Stimulated activated CD4-positive, alpha-beta T cell treated with anti-CD3 and anti-CD28 coated beads, Interleukin-12 subunit alpha, Interleukin-12 subunit beta, amount 100 ng/mL, for 24 hours (primary cell): ENCODE results near the gene KIAA1586.
"Not testable (repeated sequence)": the region's sequence is repeated elsewhere in the genome, so short reads cannot be mapped to it uniquely, and the experiment has no call there.

ENCODE experiments used
- DNase-seq, 2 experiments: peaks; one replicate each; pipeline ENCODE4 v3.0.0-alpha.2; 2020; ENCODE audit warnings: low read depth in 2 of 2

Gene KIAA1586

DNA sequence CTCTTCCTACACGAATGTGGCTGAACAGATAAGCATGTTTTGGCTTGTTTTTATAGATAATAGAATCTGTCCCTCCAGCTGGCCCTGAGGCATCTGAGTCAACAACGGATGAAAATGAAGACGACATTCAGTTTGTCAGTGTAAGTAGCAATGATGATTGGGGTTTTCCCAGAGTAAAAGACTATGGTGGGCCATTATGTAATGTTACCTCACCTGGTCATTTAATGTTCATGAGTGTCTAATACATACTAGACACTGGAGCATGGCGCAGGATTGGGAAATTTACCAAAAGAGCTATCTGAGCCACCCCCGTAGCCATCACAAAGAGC lies 728 bp downstream of the KIAA1586 start:
- DNase-seq, result not testable (repeated sequence)

DNA sequence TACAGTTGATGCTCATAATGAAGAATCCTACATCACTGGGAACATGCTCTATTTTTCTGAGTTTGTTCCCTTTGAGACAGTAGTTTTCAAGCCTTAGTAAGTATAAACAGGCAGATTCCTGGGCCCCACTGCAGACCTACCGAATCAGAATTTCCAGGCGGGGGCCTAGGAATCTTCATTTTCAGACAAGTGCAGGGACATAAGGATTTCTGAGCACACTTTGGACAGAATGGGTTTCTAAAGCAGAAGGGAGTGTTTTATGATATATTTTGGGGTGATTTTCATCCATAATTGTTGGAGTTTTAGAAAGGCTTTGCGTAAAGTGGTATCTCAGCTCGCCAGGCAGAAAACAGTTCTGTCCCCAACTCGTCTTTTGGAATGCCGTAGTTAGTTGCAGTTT lies 1.4 kb downstream of the KIAA1586 start:
- DNase-seq, result not testable (repeated sequence)

DNA sequence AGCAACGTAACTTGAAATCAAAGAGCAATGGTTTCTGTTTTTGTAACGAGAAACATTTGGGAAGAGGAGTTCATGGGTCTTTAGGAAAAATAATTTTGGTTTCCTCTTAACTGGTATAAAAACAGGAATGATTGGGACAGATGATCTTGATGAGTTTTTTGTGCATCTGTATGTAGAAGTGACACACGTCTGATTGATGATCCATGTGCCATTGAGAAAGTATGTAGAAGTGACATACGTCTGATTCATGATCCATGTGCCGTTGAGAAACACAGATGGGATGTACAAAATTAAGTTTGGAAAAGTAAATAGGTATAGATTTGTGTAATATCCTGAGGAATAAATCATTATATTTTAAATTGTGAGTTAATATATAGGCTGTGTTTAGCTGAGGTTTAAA lies 2.1 kb downstream of the KIAA1586 start:
- no peak for DNase-seq

DNA sequence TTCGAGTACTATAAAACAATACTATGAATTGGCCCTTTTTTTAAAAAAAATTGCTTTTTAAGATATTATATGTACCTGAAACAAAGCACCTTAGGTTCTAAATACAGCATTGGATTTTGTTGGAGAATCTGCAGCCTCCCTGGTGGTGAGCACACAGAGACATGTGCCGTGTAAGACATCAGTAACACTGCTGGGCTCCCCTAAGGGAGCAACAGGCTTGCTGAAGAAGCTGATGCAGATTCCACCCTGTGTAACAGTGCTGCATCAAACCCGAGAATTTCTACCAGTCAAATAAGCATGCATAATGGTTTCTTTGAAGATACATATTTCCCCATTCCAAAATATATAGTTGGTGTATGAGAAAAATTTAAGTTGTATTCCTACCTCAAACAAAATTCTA lies 17.4 kb downstream of the KIAA1586 start:
- no peak for DNase-seq

DNA sequence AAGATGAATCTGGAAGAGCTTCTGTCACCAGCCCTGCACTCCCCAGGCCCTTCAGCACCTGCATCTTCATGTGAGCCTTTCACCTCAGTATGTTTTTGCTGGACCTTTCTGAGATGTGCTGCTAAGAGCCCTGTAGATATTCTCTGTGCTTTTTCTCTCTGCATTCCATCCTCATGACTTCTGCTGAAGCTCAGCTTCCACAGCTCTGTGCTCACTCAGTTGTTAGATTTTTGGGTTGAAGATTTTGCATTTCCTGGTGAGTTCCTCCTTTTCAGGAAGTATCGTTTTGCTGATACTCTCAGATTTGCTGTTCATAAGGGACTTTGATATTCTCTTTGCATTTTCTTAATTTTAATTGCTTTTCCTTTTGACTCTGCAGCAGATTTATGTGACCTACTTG lies 18.3 kb downstream of the KIAA1586 start:
- no peak for DNase-seq

DNA sequence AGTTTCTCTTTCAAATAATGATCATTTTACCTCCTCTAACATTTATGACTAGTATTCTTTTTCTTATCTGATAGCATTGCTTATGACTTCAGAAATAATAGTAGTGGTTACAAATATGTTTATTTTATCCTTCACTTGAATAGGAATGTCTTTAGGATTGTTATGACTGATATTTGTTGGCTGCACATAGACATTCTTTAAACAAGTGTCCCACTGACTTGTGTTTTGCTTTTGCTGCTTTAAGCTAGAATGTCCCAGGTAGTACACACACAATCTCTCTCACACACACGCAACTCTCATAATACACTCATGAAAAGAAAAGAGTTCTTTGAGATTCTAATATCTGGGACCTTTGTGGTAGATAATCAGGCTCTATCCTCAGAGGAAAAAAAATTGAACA lies 21.6 kb downstream of the KIAA1586 start:
- DNase-seq, result no peak

DNA sequence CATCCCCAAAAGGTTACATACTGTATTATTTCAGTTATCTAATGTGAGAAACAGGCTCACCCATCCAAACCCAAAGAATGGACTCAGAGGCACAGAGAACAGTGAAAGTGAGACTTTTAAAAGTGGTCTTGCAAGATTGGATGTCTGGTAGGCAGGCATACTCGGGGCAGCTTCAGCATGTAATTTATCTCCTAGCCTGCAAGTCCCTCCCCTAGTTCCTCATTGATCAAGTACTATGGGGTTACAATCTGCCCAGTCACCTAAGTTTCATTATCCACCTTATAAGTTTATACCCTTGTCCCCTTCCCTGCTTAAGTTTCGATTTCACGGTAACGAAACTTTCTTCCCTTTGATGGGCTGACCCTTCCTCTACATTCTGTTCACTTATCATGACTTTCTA lies 22.7 kb downstream of the KIAA1586 start:
- DNase-seq, result no peak

DNA sequence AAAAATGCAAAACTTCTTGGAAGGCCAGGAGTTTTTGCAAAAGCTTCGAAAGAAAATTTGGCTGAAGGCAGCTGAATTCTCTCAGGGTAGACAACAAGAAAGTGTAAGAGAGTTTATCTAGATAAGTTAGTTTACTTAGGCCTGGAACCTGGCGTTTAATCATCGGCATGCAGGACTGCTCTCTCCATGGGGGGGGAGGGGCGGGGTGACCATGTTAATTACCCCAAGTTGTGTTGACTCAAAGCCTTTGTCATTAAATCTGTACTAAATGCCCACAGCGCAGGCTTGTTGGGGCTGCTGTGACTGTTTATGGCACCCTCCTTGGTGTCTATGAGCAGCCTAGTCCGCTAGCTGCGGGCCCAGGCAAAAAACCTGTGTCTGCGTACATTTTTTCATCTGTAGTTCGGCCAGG lies 23.4 kb downstream of the KIAA1586 start:
- DNase-seq, result no peak

DNA sequence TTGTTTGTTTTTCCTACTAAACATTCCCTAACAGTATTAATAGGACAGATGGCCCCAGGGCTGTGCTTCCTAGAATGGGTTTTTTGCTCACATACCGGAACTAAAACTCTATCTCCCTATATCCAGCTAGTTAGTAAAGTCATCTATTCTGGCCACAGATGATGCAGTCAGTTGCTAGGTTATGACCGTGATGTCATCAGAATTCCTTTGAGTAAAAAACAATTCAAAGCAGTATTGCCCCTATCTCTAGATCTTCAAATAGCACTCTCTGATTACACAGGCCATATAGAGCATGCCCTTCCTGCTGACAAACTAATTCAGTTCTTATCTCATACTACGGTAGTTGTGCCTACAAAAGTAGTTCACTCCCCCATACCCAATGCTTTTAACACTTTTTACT lies 25.6 kb downstream of the KIAA1586 start:
- no peak for DNase-seq

DNA sequence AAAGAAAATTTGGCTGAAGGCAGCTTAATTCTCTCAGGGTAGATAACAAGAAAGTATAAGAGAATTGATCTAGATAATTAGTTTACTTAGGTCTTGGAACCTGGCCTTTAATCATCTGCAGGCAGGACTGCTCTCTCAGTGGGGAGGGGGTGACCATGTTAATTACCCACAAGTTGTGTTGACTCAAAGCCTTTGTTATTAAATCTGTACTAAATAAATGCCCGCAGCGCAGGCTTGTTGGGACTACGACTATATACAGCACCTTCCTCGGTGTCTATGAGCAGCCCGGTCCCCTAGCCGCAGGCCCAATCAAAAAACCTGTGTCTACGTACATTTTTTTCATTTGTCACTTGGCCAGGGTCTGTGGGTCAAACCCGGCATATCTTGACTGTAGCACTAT lies 27.9 kb downstream of the KIAA1586 start:
- DNase-seq, result no peak

DNA sequence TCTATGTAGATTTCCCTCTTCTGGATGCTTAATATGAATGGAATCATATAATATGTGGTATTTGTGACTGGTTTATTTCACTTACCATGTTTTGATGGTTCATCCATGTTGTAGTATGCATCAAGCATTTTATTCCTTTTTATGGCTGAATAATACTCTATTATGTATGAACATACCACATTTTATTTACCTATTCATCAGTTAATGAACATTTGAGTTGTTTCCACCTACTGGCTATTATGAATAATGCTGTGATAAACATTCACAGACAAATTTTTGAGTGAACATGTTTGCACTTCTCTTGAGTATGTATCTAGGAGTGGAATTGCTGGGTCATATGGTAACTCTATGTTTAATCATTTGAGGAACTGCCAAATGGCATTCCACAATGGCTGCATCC lies 28.6 kb downstream of the KIAA1586 start:
- DNase-seq, result no peak

DNA sequence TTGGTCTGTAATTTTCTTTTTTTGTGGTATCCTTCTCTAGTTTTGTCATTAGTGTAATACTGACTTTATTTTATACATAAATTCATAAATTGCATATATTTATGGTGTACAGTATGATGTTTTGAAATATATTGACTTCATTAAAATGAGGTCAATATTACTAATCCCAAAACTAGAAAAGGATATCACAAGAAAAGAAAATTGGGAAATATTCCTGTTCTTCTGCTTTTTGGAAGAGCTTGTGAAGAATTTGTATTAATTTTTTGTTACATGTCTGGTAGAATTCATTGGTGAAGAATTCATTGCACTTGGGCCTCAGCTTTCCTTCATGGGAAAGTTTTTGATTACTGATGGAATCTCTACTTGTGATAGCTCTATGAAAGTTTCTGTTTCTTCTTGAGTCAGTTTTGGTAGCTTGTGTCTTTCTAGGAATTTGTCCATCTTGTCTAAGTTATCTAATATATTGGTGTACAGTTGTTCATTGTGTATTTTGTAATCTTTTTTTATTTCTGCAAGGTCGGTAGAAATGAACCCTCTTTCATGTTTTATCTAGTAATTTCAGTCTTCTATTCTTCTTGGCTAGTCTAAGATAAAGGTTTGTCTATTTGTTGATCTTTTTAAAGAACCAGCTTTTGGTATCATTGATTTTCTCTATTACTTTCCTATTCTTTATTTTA lies 32.2 kb downstream of the KIAA1586 start:
- no peak for DNase-seq

DNA sequence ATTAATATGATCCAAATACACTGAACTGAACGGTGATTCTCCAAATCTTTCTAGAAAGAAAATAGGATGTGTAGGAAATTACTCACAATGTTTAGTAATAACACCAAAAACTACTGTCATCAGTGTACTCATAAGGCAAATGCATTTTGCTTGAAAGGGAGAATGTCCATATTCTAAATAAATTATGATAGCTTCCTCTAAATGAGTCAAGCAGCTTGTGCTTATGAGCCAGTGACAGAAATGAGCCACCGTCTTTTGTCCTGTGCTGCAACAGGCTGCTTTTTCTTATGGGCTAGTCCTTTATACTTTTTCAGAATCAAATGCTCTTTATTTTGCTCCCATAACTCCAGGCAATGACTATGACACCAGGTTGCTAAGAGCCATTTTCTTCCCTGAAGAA lies 39.0 kb downstream of the KIAA1586 start:
- DNase-seq, result no peak

DNA sequence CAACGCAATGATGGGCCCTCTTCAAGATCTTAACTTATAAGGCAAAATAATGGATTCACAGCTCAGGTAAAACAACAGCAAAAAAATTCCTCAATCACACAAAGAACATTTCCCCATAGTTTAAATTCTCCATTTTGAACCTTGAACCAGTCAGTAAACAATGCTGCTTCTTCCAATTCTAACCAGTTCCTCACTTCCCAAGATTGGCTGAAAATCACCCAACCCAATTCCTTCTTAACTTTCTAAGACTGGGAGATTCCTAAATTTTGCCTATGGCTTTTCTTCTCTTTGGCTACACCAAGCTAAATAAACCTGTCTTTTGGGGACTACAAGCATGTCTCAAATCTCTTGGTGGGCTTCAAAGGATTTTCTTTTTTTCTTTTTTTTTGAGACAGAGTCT lies 40.4 kb downstream of the KIAA1586 start:
- DNase-seq, result no peak

DNA sequence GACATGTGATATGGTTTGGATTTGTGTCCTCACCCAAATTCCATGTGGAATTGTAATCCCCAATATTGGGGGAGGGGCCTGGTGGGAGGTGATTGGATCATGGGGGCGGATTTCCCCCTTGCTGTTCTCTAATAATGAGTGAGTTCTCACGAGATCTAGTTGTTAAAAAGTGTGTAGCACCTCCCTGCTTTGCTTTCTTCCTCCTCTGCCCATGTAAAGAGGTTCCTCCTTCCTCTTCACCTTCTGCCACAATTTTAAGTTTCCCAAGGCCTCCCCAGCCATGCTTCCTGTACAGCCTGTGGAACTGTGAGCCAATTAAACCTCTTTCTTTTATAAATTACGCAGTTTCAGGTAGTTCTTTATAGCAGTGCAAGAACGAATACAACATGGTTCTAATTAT lies 41.4 kb downstream of the KIAA1586 start:
- DNase-seq, result no peak

DNA sequence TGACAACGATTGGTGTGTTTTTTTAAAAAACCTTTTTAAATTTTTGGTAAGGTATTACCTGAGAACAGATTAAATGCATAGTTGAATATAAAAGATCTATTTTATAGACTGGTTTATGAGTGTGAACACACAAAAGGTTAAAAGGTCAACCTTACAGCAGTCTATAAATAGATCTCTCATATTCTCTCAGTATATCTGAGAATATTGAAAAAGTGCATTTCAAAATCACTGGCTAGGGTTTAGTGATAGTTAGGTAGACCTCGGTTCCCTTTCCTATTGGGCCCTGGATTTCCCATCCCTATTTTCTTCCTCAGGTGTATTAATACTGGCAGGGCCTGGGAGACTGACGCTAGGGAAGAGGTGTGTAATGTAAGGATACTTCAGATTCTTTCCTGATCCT lies 42.8 kb downstream of the KIAA1586 start:
- DNase-seq, result no peak

DNA sequence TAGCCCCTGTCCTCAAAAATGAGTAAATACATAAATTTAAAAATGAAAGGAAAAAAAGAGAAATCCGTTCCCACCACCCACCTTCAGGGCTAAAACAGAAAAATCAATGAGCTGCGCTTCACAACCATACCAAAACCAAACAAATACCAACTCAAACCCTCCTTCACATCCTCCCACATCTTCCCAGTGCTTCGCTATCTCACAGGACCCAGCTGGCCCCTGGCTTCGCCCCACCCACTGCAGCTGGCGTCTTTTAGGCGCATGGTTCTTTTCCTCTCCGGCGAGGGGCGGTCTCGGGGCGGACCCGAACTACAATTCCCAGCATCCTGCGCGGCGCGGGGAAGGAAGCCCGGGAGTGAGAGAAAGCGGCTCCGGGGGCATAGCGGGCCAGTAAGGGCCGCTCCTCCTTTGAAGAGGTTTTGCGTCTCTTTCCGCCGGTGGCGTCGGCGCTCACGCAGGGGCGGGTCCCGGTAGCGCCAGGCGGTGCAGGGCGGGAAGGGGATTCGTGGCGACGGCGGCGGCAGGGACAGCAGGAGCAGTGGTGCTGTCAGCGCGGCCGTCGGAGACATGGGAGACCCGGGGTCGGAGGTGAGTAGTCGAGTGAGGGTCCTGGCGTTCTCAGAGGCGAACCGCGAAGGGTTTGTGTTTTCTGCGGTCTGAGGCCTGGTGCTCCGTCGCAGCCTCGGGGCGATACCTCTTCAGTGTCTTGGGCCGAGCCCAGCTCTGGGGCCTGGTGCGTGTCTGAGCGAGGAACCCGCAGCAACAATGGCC lies 43.4 kb downstream of the KIAA1586 start, which contains the start of gene ZNF451:
Gene ZNF451, plus strand, starts transcription at position 502 of the 771 bp plus-strand sequence. Its CDS starts 66 bp downstream, at position 568.
- peak; percentile 96 for DNase-seq

DNA sequence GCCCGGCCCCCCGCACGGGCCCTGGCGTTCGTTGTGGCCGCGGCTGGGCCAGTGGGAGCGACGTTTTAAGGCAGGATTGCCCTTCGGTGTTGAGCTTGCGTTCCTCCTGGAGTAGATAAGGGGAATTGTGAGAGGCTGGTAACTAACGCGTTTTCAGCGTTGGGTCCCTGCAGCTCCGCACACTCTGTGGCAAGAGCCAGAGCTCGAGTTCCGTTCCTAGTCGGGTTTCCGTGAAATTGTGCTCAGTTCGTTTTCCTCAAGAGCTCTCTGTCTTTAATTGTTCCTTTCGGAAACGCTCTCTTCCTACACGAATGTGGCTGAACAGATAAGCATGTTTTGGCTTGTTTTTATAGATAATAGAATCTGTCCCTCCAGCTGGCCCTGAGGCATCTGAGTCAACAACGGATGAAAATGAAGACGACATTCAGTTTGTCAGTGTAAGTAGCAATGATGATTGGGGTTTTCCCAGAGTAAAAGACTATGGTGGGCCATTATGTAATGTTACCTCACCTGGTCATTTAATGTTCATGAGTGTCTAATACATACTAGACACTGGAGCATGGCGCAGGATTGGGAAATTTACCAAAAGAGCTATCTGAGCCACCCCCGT lies 44.1 kb downstream of the KIAA1586 start:
- DNase-seq, result not testable (repeated sequence)

DNA sequence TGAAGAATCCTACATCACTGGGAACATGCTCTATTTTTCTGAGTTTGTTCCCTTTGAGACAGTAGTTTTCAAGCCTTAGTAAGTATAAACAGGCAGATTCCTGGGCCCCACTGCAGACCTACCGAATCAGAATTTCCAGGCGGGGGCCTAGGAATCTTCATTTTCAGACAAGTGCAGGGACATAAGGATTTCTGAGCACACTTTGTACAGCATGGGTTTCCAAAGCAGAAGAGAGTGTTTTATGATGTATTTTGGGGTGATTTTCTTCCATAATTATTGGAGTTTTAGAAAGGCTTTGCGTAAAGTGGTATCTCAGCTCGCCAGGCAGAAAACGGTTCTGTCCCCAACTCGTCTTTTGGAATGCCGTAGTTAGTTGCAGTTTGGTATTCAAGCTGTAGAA lies 44.9 kb downstream of the KIAA1586 start:
- DNase-seq, result not testable (repeated sequence)

DNA sequence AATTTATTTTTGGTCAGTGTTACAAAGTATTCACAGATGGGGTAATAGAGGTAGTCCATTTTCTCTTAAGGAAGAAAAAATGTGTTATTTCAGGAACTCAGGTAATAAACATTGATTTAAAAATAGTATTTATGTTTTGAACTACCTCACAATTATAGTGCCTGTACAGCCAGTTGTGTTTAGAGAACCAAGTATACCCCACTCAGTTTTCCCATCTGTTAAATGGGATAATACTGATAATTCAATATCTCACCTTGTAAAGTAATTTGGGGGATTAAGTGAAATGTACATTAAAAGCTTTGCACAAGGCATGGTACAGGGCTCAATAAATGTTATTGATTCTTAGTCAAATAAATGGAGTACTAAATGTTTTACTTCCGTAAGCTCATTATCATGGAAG lies 48.2 kb downstream of the KIAA1586 start:
- DNase-seq, result no peak

DNA sequence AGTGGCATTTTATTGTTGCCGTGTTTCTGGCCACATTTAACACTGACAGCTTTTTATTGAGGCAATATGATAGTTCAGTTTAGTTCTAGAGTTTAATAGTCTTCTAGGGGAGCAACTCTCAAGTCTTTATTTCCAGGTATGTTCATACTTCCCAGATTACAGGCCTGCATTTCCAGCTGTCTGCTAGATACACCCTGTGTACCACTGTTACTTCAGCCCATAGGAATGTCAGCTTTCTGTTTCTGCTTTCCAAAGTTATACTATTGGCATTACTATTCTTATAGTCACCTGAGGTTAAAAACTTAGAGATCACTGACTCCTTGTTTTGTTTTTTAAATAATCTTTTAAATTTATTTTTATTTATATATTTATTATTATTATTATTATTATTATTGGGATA lies 51.1 kb downstream of the KIAA1586 start:
- no peak for DNase-seq

DNA sequence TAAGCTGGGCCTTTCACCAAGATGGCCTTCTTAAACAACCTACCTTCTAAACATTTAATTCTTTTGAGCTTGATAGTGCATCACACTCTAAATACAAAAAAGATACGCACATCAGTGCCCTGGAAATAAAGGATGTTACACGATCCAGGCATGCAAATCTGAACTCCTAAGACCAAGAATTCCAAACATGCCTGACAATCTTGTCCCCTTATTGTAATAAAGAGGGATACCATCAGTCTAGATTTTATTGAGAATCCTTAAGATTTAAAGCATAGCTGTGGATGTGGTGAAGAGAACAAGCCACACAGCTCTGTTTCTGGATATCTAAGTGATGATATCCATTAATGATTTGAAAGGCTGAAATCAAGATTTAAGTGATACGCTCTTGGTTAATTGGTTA lies 56.5 kb downstream of the KIAA1586 start:
- DNase-seq, result no peak

DNA sequence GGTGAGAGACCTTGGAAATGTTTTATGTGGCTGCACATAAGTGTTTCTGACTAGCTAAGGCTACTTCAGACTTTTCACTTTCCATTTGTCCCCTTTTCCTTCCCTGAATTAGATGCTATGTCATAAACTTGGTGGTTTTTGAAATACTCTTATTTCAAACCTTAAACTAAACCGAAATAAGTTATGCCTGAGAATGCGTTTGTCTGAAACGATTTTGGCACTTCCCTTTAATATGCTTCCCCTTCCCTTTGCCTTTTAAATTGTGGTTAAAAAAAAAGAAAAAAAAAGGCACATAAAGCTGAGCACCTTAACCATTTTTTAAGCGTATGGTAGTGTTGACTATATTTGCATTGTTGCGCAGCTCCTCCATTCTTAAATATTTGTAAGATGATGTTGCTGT lies 57.8 kb downstream of the KIAA1586 start:
- no peak for DNase-seq
